Measurements from ENCODE around the gene FHIP1B. TPM values are rescaled to one million over a fixed set of nuclear protein-coding genes. Genes with fewer than 3 reads are reported as not detected.

The FHIP1B gene
- total RNA-seq, 4 donors from 2014 or later, result 47.0 to 97.9 (median 60.2) TPM

- TF ChIP-seq POLR2A (IDR thresholded peaks at IDR 0.05), result no peak
- TF ChIP-seq, protein P1, sequence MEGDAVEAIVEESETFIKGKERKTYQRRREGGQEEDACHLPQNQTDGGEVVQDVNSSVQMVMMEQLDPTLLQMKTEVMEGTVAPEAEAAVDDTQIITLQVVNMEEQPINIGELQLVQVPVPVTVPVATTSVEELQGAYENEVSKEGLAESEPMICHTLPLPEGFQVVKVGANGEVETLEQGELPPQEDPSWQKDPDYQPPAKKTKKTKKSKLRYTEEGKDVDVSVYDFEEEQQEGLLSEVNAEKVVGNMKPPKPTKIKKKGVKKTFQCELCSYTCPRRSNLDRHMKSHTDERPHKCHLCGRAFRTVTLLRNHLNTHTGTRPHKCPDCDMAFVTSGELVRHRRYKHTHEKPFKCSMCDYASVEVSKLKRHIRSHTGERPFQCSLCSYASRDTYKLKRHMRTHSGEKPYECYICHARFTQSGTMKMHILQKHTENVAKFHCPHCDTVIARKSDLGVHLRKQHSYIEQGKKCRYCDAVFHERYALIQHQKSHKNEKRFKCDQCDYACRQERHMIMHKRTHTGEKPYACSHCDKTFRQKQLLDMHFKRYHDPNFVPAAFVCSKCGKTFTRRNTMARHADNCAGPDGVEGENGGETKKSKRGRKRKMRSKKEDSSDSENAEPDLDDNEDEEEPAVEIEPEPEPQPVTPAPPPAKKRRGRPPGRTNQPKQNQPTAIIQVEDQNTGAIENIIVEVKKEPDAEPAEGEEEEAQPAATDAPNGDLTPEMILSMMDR (IDR thresholded peaks at IDR 0.05), result no peak
- WGBS, 2 donors, result 77 to 100% methylated on average over 1 of the region's 1 CpG
- no peak within 1 kb of the TSS for H3K4me3 ChIP-seq (ENCODE audit: low read depth, poor library complexity, severe bottlenecking)
- intact Hi-C loops (cut with DNase I; ENCODE audit: low total_unique reads), result no loop called here
- DNase-seq (ENCODE audit: low spot score in 2 of 2), result no peak
Measured at GRCh38 chr11:6170226-6170625, 64.2 kb downstream of the FHIP1B start, which contains the start of gene OR52B2. OR52B2 (minus strand) TSS chr11:6170326; CDS start chr11:6170326, 0 bp downstream.

Other genes with a start within 250 kb of the FHIP1B start
- under 1 TPM in 1 of 4 donors, not detected in 3; 0.57 TPM for gene OR52L1, start 247.7 kb downstream of the FHIP1B start, total RNA-seq
- gene OR56A4, start 227.7 kb downstream of the FHIP1B start, total RNA-seq, result under 1 TPM in 2 of 4 donors, not detected in 2; 0.08 to 0.11 TPM
- under 1 TPM in 3 of 4 donors, not detected in 1; 0.10 to 0.19 (median 0.12) TPM for gene OR56A1, start 203.9 kb downstream of the FHIP1B start, total RNA-seq
- not detected for gene OR56B4, start 127.0 kb downstream of the FHIP1B start, total RNA-seq
- not detected for gene OR52B2, start 64.3 kb downstream of the FHIP1B start, total RNA-seq
- not detected for gene OR52W1, start 35.4 kb downstream of the FHIP1B start, total RNA-seq
- gene C11orf42, start 29.1 kb downstream of the FHIP1B start, total RNA-seq, result not detected
- gene CNGA4, start 4.5 kb upstream of the FHIP1B start, total RNA-seq, result not detected
- gene CCKBR, start 25.2 kb upstream of the FHIP1B start, total RNA-seq, result under 1 TPM in 3 of 4 donors, not detected in 1; 0.13 to 0.71 (median 0.46) TPM
- gene CAVIN3, start 85.9 kb upstream of the FHIP1B start, total RNA-seq, result 10 to 100 TPM; 27.1 to 96.9 (median 48.9) TPM
- gene SMPD1, start 155.8 kb upstream of the FHIP1B start, total RNA-seq, result 10 to 100 TPM; 49.2 to 91.6 (median 63.6) TPM
- gene APBB1, start 184.5 kb upstream of the FHIP1B start, total RNA-seq, result 10 to 100 TPM; 19.7 to 23.4 (median 20.2) TPM
- 1 to 10 TPM in 3 of 4 donors, under 1 TPM in 1; 0.42 to 1.2 (median 1.1) TPM for gene HPX, start 206.4 kb upstream of the FHIP1B start, total RNA-seq
- 10 to 100 TPM; 19.2 to 24.1 (median 22.4) TPM for gene TRIM3, start 239.3 kb upstream of the FHIP1B start, total RNA-seq
- gene ARFIP2, start 246.7 kb upstream of the FHIP1B start, total RNA-seq, result 10 to 100 TPM; 56.6 to 77.5 (median 63.9) TPM
- gene TIMM10B, start 246.9 kb upstream of the FHIP1B start, total RNA-seq, result 10 to 100 TPM; 20.1 to 28.0 (median 21.9) TPM